Testis (tissue), 3 donors: ENCODE results near the gene CCDC40. TPM values are rescaled to one million over a fixed set of nuclear protein-coding genes. Genes with fewer than 3 reads are reported as not detected.

Source experiments
- DNase-seq: peaks from one replicate; pipeline ENCODE4 v3.0.0-alpha.2; 2019
- H3K27ac ChIP-seq, 2 donors: fragments of 200-600 bp; sonication (generic); one replicate each; pipeline ENCODE4 v1.5.1; 2019
- H3K27me3 ChIP-seq: fragments of 200-600 bp; sonication (generic); one replicate; pipeline ENCODE4 v1.5.1; 2019
- H3K36me3 ChIP-seq: fragments of 200-600 bp; sonication (generic); one replicate; pipeline ENCODE4 v1.5.1; 2017; ENCODE audit warnings: low read depth; ENCODE audit errors: missing control alignments
- H3K4me1 ChIP-seq: fragments of 200-600 bp; sonication (generic); one replicate; pipeline ENCODE4 v1.5.1; 2019
- H3K4me3 ChIP-seq, 2 donors: fragments of 200-600 bp; sonication (generic); one replicate each; pipeline ENCODE4 v1.5.1; 2017 to 2019
- H3K9me3 ChIP-seq: fragments of 200-600 bp; sonication (generic); one replicate; pipeline ENCODE4 v1.5.1; 2017
- POLR2A ChIP-seq: fragments of 450-650 bp; IDR thresholded peaks from one replicate; pipeline ENCODE4 v1.6.1; 2017; ENCODE audit warnings: antibody characterized with exemption, mild to moderate bottlenecking, moderate library complexity
- WGBS, 2 donors: methylation state at CpG; one replicate each; pipeline ENCODE4 v1.1.5; 2018; 5-methylcytosine and 5-hydroxymethylcytosine counted together
- intact Hi-C: fragments of 100-400 bp; cut with DNase I; formaldehyde crosslinking; loops from one replicate; pipeline ENCODE4 v1.15.1; 2023; ENCODE audit warnings: low total_unique reads
- polyA plus RNA-seq: library from polyadenylated mRNA; stranded (reverse); fragments of 350-450 nt; fragmentation: Illumina TruSeq; extraction: RNeasy Lipid Tissue Mini Kit (QIAGEN cat#74804); gene quantifications from one replicate; pipeline ENCODE4 v1.2.3, GENCODE V29; 2014; ENCODE audit warnings: low read depth, low replicate concordance; ENCODE audit not compliant: insufficient read depth
- total RNA-seq, 2 donors: library from RNA; depleted of rRNA; stranded (reverse); fragments of >200 nt; gene quantifications; one replicate each; pipeline ENCODE4 v1.2.3, GENCODE V29; 2016
- TF ChIP-seq, protein P1 (sequence below), 3 experiments: fragments of 450-650 bp in 2 of 3; fragments of 200-600 bp in 1 of 3; sonication (generic) in 1 of 3; IDR thresholded peaks; one replicate each; pipeline ENCODE4 v1.5.1; 2016 to 2019; ENCODE audit warnings: antibody characterized with exemption in 3 of 3, mild to moderate bottlenecking in 2 of 3, moderate library complexity in 1 of 3

Gene CCDC40
- total and polyA plus RNA-seq, 3 donors from 2014 or later = 26.7 to 43.6 (median 38.6) TPM

DNA sequence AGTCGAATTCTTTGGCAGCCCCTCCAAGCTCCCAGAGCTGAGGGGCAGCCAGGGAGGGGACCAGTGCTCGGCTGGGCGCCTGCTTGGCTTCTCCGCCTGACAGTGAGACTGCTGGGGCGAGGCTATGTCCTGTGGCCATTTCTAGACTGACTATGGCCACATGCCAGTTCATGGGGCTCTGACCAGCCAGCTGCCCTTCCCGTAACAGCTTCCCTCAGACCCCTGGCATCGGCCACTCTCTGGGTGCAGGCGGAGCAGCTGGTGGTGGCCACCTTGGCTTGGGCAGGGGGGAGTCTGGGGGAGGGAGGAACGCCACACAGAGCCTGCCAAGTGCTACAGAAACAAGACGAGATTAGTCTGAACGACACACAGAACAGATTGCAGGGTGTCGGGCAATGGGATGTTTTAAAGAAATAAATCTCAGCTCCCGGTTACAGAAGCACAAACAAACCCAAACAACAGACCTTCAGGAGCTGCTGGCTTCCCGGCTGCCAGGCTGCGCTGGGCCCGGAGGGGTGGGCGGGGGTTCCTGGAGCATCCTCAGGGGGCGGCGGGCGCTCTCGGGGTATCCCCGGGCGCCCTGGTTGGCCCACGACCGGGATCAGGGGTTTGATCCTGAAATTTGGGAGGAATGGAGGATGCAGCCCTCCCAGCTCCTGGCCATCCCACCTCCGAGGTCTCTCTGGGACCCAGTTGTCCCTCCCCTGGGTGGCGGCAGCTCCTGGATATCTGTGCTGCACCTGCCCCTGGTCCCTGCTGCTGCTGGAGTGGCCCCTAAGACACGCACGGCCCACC, 35.3 kb upstream of the CCDC40 start:
- intact Hi-C loops = no loop called here
- TF ChIP-seq, protein P1, sequence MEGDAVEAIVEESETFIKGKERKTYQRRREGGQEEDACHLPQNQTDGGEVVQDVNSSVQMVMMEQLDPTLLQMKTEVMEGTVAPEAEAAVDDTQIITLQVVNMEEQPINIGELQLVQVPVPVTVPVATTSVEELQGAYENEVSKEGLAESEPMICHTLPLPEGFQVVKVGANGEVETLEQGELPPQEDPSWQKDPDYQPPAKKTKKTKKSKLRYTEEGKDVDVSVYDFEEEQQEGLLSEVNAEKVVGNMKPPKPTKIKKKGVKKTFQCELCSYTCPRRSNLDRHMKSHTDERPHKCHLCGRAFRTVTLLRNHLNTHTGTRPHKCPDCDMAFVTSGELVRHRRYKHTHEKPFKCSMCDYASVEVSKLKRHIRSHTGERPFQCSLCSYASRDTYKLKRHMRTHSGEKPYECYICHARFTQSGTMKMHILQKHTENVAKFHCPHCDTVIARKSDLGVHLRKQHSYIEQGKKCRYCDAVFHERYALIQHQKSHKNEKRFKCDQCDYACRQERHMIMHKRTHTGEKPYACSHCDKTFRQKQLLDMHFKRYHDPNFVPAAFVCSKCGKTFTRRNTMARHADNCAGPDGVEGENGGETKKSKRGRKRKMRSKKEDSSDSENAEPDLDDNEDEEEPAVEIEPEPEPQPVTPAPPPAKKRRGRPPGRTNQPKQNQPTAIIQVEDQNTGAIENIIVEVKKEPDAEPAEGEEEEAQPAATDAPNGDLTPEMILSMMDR (IDR thresholded peaks at IDR 0.05) = no peak
- TF ChIP-seq POLR2A = no peak

DNA sequence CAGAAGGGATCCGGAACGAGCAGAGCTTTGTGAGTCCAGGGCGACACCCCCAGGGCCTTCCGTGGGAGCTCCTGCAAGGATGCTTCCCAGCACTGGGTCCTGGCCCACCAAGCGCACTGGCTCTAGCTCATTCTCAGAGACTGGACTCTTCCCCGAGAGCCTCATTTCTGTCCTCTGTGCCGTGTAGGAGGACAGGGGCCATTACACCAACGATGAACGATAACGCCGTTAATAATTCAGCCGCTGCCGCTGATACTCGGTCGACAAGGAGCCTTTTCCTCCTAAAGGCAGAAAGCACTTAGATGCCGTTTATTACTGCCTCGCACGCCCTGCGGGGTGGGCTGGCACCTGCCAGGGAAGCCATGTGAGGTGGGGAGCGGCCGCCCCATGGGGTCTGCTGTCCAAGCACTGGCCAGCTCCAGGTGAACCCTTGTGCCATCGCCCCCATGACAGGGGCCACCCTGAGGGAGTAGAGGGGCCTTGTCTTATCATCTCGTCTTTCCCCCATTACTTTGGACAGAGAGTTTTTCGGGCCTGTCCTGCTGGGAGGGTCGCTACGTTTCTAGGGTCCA, 34.3 kb upstream of the CCDC40 start:
- no peaks in the 10 kb centered on the region for H3K27me3 ChIP-seq
- no peak overlapping the region for H3K4me3 ChIP-seq
- H3K9me3 ChIP-seq = no peaks in the 10 kb centered on the region
- H3K36me3 ChIP-seq = no peaks in the 10 kb centered on the region
- H3K4me1 ChIP-seq = no peaks in the 10 kb centered on the region
- WGBS, 2 donors = 89 to 91% methylated on average over 23 to 26 of the region's 26 CpGs
- intact Hi-C loops = no loop called here
- H3K27ac ChIP-seq = no peak overlapping the region
- TF ChIP-seq, protein P1 (IDR thresholded peaks at IDR 0.05) = no peak
- no peak for TF ChIP-seq POLR2A
- no peak for DNase-seq

More for the DNA sequence above, 35.3 kb upstream of the CCDC40 start:
- Histone ChIP-seq H3K27ac (no peak overlapping the region), H3K36me3 (no peaks in the 10 kb centered on the region), H3K4me3 (no peak overlapping the region), H3K27me3 (no peaks in the 10 kb centered on the region), H3K9me3 (no peaks in the 10 kb centered on the region), H3K4me1 (no peaks in the 10 kb centered on the region)
- 76 to 87% methylated on average over 16 to 21 of the region's 29 CpGs for WGBS, 2 donors
- no peak for DNase-seq

DNA sequence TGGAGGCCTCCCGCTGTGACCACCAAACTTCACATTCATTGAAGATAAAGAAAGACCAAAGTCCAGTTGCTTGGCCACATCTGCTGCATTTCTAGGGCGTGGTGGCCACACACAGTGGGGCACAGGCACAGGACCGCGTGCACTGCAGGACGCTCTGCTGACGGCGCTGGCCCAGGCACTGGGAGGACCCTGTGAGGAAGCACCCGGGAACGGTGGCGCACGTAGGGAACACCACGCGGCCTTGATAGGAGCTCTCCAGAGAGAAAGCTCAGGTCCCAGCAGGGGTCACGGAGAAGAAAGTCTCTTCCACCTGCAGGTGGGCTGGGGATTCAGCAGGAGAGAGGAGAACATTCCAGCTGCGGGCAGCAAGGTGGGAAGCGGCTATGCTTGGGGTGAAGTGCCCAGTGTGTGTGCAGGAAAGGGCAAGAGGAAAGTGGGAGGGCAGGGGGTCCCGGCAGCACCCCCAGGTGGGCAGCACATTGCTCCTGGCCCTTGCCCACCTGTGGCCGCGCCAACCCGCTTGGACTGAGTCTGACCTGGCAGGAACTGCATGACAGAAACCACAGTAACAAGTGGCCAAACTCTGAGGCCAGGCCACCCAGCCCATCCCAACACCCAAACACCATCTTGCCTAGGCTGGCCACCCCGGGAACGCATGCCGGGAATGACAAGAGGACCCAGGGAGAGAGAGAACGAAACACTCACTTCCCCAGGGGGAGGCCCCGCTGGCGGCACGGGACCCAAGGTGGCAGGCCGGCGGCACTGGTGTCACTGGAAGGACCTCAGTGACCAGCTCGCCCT, 33.6 kb upstream of the CCDC40 start:
- Histone ChIP-seq H3K4me3 (no peak overlapping the region), H3K27me3 (no peaks in the 10 kb centered on the region), H3K36me3 (no peaks in the 10 kb centered on the region), H3K9me3 (no peaks in the 10 kb centered on the region), H3K4me1 (no peaks in the 10 kb centered on the region), H3K27ac (no peak overlapping the region)
- intact Hi-C loops = no loop called here
- DNase-seq = no peak
- TF ChIP-seq, protein P1 (IDR thresholded peaks at IDR 0.05) = no peak
- no peak for TF ChIP-seq POLR2A
- 94 to 96% methylated on average over 25 to 30 of the region's 30 CpGs for WGBS, 2 donors

DNA sequence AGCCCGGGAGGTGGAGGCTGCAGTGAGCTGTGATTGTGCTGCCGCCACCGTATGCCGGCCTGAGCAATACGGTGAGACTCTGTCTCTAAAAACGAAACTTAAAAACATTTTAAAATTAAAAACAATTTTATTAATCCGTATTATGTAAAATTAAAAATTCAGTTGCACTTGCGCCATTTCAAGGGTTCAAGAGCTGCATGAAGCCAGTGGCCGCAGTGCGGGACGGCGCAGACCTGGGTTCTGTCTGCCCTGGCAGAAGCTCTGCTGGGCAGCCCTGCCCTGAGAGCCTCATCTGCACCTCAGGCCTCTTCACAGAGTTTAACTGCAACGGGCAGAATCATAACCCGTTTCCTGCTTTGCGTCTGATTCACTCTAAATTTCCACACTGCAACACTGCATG, 32.5 kb upstream of the CCDC40 start:
- no peak overlapping the region for H3K27ac ChIP-seq
- intact Hi-C loops = no loop called here
- no peak overlapping the region for H3K4me3 ChIP-seq
- DNase-seq = no peak
- 95% methylated on average over 15 of the region's 15 CpGs for WGBS, 2 donors
- H3K9me3 ChIP-seq = no peaks in the 10 kb centered on the region
- H3K27me3 ChIP-seq = no peaks in the 10 kb centered on the region
- no peaks in the 10 kb centered on the region for H3K36me3 ChIP-seq
- no peak for TF ChIP-seq POLR2A
- TF ChIP-seq, protein P1 (IDR thresholded peaks at IDR 0.05) = no peak
- H3K4me1 ChIP-seq = peaks cover 5% of the 10 kb centered on the region
